GM06990 (cell line): ENCODE data around the gene HASPIN.
A peak's percentile ranks its signal among the peaks of the same experiment; 100 is the strongest.

Source experiments
- DNase-seq: peaks from one replicate; pipeline ENCODE4 v3.0.0-alpha.2; 2011; ENCODE audit not compliant: insufficient read length; ENCODE audit errors: extremely low read depth
- H3K27me3 ChIP-seq: replicated peaks from 2 replicates; pipeline ENCODE4 v1.6.0; 2011; ENCODE audit warnings: low read length; ENCODE audit not compliant: control insufficient read depth, insufficient read depth
- H3K36me3 ChIP-seq: 2 replicates; pipeline ENCODE4 v1.5.1; 2011; ENCODE audit warnings: low read length; ENCODE audit not compliant: control insufficient read depth, insufficient read depth
- H3K4me3 ChIP-seq: replicated peaks from 2 replicates; pipeline ENCODE4 v1.5.1; 2011; ENCODE audit warnings: low read depth, mild to moderate bottlenecking, control low read depth, low read length
- CTCF ChIP-seq: IDR thresholded peaks from 2 replicates; pipeline ENCODE4 v1.5.1; 2011; ENCODE audit warnings: low read length, control low read depth, mild to moderate bottlenecking, inconsistent platforms; ENCODE audit not compliant: insufficient read depth, poor library complexity, severe bottlenecking

HASPIN gene

GRCh38 chr17:3723556-3724377 lies at the start of gene HASPIN:
Gene HASPIN, plus strand, starts transcription at chr17:3723903. Its CDS starts 33 bp downstream, at chr17:3723936.
- H3K4me3 ChIP-seq, result peak within 1 kb of the TSS; percentile 97
- H3K27me3 ChIP-seq, result no peaks in the 10 kb centered on the region
- peak; percentile 28 for TF ChIP-seq CTCF
- peak; percentile 94 for DNase-seq
- H3K36me3 ChIP-seq, result peaks cover 9% of the 10 kb centered on the region

GRCh38 chr17:3675886-3676285 lies 47.8 kb upstream of the HASPIN start:
- Histone ChIP-seq H3K36me3 (peaks cover 8% of the 10 kb centered on the region), H3K27me3 (no peaks in the 10 kb centered on the region), H3K4me3 (no peak overlapping the region)
- TF ChIP-seq CTCF, result no peak
- DNase-seq, result no peak

- no peak for TF ChIP-seq CTCF
- no peaks in the 10 kb centered on the region for H3K27me3 ChIP-seq
- H3K4me3 ChIP-seq, result no peak overlapping the region
- no peak for DNase-seq
- peaks cover 7% of the 10 kb centered on the region for H3K36me3 ChIP-seq
Measured at GRCh38 chr17:3678095-3678820, 45.4 kb upstream of the HASPIN start.

- no peaks in the 10 kb centered on the region for H3K27me3 ChIP-seq
- H3K4me3 ChIP-seq, result no peak overlapping the region
- DNase-seq, result no peak
- TF ChIP-seq CTCF, result no peak
- peaks cover 6% of the 10 kb centered on the region for H3K36me3 ChIP-seq
Measured at GRCh38 chr17:3678821-3679530, 44.7 kb upstream of the HASPIN start.

GRCh38 chr17:3679531-3680126 lies 44.1 kb upstream of the HASPIN start:
- DNase-seq, result no peak
- no peak for TF ChIP-seq CTCF
- Histone ChIP-seq H3K4me3 (no peak overlapping the region), H3K27me3 (no peaks in the 10 kb centered on the region), H3K36me3 (peaks cover 6% of the 10 kb centered on the region)
